GM21528 (cell line): ENCODE data around the gene PRDX5.
A peak's percentile ranks its signal among the peaks of the same experiment; 100 is the strongest.

Experiments
- ATAC-seq: cut with Tn5 transposase; IDR thresholded peaks from one replicate; pipeline ENCODE4 v1.9.1; 2021; ENCODE audit warnings: mild to moderate bottlenecking, moderate library complexity; ENCODE audit not compliant: unreplicated experiment, low FRiP score

PRDX5 gene

DNA sequence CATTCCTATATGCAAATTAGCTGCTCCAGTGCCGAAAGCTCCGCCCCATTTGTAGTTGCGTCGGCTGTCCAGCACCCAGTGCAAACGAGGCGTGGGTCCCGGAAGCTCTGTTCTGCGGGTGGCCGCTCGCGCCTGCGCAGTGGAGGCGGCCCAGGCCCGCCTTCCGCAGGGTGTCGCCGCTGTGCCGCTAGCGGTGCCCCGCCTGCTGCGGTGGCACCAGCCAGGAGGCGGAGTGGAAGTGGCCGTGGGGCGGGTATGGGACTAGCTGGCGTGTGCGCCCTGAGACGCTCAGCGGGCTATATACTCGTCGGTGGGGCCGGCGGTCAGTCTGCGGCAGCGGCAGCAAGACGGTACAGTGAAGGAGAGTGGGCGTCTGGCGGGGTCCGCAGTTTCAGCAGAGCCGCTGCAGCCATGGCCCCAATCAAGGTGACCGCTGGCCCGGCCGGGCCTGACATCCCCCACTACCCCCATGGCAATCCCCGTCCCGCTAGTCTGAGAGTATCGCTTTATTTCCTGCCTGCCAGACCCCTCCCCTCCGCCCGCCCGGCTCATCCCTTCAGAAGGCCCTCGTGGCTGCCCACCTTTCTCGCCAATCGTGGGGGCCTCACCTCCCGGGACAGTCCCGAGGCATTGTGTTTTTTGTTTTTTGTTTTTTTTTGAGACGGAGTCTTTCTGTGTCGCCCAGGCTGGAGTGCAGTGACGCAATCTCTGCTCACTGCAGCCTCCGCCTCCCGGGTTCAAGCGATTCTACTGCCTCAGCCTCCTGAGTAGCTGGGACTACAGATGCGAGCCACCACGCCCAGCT, at the start of gene PRDX5:
Gene PRDX5 (plus strand): TSS at position 161 of the 805 bp plus-strand sequence. CDS start 95 bp downstream, at position 256.
- ATAC-seq: peak; percentile 63

DNA sequence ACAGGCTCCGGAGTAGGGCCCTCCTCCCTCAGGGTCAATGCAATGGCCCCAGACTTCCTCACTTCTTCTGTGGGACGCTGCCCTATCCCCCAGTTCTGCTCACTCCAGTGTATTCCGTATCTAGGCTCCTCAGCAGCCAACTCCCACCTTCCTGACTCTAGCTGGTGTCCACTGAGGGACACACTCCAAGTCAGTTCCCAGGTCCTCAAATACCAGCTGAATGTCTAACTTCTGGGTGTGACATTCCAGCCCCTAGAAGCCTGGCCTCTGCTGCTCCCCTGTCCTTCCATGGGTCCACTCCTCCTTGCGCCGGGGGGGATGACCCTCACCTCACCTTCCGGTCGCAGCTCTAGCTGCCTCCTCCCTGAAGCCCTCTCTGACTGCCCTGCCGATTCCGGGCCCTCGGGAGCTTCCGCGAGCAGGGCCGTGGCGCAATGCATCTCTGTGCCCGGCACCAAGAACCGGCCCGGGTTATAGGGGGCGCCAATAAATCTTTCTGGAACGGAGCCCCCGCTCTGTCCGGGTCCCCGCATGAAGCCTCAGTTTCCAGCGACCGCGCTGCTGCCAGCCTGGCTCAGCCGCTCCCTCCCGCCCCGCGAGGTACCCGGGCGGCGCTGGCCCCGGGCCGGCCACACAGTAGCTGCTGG, 48.9 kb upstream of the PRDX5 start:
- ATAC-seq: peak; percentile 13

DNA sequence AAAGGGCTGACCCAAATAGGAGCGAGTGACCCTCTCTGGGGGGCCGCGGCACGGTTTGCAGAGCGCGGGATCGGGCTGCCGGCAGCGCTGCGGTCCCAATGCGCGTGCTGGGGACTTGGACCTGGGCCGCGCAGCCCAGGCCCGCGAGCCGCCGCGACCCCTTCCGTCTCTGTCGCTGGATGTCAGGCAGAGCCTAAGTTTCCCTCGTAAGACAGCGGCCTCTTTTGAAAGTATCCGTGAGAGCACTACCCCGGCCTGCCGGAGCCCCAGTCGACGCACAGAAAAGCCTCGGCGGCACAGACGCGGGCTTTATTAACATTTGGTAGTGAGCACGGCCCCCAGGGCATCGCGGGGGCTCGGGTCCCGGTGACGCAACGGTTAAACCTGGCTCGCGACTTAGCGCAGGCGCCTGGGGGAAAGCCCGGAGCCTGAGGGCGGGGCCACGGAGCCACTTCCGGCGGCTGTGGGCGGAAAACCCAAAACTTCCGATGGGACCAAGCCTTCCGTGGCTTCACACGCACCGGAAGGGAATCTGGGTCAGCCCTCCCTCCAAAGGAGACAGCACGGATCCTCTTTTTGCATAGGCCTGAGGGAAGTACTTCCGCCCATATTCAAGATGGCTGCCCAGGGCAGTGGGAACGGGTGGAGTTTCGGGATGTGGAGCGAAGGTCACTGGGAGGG, 48.2 kb upstream of the PRDX5 start:
- ATAC-seq: peak; percentile 61

DNA sequence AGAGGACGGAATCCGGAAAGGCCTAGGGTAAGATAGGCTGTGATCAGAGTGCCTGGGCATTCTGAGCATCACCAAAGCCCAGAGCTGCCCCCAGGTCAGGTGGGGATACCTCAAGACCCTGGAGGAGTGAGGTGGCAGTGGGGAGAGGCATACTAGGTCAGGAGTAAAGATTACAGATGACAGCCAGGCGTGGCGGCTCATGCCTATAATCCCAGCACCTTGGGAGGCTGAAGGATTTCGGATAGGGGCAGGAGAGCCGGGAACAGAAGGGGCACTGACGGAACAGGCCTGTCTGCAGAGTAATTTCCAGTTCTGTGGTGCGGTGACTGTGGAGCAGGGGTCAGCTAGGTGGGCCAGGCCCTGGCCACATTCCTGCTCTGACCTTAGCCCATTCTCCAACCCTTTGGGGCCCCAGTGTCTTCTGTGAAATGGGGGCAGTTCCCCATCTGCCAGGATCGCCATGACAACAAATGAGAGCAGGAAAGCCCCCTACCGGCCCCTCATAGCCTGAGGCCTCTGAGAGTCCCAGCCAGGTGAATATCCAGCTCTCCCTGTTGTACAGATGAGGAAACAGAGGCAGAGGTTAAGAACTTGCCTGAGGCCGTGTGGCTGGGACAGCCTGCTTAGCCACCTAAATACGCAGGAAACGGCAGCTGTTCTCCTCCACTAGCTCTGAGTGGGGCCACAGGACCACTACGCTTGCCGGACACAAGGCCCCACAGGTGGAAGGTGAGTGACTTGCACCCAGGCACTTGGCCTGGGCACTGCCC, 42.7 kb upstream of the PRDX5 start:
- no peak for ATAC-seq

DNA sequence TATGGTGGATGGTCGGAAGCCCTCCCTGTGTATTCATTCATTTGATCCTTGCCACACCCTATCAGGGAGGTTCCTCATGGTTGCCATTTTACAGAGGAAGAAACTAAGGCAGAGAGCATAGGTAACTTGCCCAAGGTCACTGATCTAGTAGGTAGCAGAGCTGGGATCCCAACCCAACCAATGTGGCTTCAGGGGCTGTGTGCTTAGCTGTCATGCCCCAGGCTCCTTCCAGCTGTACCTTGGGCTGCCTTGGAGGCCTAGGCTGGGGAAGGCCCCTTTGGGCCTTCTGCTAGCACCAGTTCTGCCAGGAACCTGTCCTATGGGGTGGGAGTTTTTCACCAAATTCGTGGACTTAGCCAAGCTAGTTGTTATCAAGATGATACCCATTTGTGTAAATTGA, 42.1 kb upstream of the PRDX5 start:
- no peak for ATAC-seq

DNA sequence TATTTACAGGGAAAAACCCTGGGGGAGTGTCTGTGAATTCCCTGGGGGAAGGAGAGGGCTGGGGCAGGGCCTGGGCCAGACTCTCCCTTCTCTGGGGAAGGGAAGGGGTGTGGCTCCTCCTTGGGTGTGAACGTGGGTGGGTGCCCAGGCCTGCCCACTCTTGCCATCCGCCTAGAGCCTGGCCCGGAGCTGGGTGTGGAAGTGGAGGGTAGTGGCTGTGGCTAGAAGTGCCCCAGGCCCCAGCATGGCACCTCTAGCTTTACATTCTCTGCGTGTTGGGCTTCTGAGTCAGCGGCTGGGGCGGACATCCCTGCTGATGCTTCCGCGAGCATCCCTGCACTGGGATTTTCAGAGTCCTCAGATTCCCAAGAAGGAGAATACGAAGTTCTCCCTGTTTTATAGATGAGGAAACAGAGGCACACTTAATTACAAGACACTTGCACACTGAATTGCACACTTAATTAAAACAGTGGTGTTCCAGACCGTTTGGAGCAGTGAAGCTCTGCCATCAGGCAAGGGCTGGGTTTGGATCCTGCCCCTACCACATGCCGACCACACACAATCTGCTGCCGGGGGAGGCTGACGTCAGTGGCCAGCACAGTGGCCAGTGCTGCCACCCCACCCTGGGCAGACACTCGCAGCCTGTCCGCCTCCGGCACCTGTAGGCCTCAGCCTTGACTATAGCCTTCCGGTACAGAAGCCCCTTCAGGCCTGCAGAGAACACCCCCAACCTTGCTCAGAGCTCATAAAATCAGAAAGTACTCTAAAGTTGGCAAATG, 41.1 kb upstream of the PRDX5 start:
- ATAC-seq: no peak

DNA sequence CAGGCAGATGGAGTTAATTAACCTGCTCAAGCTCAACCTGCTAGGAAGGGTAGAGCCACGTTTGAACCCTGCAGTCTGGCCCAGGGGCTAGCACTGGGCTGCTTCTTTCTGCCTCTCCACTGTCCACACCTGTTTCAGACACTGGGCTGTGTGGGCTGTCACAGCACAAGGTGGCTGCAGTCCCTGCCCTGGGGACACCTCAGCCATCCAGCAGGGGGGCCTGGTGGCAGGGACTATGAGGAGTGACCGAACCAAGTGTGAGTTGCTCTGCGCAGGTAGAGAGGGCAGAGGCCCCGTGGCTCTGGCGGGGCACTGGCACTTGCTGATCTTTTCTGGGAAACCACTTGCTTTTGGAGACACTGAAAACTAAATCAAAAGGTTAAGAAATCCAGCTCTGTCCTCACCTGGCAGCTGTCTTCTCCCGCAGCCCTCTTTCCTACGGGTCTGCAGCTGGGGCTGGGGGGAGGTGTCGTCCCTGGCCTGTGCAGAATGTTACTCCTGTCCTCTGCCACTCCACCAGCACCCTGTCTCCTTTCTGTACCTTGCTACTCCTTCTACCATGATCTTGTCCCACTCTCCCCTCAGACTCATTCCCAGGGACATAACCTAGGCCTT, 39.2 kb upstream of the PRDX5 start:
- ATAC-seq: no peak

DNA sequence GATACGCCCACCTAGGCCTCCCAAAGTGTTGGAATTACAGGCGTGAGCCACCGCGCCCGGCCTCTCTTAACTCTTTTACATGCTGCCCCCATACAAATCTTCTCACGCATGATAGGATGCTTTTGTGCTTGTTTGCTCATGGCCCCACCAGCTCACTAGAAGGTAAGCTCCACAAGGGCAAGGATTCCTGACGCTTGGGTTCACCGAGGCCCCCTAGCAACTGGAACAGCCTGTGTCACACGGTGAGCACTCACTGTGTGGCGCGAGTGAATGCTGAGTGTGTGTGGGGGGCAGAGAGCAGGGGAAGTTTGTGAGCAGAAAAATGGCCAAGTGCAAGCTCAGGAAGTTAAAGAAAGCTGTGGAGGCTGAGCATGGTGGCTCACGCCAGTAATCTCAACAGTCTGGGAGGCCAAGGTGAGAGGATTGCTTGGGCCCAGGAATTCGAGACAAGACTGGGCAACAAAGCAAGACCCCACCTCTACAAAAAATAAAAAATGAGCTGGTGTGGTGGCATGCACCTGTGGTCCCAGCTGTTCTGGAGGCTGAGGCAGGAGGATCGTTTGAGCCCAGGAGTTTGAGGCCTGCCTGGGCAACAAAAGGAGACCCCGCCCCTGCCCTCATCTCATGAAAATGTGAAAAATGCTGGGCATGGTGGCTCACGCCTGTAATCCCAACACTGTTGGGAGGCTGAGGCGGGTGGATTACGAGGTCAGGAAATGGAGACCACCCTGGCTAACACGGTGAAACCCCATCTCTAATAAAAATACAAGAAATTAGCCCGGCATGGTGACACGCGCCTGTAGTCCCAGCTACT, 35.8 kb upstream of the PRDX5 start:
- no peak for ATAC-seq

DNA sequence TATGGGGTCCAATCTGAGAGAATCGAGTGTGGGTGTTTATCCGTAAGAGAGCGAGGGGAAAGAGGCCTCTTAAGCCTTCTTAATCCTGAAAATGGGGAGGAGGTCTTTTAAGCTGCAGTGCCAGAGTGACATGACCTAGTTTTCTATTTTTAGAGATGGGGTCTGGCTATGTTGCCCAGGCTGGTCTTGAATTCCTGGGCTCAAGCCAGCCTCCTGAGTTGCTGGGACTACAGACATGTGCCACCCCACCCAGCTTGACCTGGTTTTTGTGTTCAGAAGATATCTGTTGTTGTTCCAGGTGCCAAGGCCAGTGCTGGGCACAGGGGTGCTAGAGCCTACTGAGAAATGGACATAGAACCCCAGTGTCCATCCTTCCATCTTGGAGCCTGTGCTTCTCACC, 34.8 kb upstream of the PRDX5 start:
- ATAC-seq: no peak

DNA sequence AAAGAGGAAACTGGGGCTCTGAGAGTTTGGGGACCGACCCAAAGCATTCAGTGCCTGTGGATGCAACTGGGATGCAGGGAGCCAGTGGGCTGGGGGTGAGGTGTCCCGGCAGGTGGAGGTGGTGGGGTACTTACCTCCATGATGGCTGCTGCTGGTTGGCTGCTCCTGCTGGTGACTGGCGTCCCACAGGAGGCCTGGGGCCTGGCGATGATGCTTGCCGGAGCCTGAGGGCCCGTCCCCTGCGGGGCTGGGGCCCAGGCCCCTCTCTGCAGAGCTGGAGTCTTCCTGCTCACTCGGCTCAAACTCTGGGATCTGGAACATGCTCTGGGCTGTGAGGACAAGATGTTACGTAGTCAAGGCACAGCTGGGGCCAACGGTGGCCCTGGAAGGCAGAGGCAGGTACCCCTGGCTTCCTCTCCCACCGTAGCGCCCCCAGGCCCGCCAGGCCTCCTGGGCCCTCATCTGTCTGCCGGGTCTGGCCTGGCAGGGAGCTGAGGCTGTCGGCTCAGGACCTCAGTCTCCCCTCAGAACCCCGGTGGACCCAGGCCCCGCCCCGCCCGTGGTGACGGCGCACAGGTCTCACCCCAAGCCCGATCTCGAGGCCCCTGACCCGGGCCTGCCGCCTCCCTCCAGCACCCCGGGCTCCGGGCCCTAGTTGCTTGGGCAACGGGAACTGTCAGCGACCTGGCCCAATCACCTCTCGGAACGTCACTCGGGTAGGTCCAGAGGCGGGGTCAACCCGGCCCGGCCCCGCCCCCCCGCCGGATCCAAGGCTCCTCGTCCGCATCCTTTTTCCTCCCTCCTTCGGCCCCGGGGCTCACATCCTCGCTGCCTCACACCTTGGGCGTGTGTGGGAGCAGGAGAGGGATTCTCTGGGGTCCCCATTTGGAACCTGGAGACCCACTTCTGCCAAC, 33.6 kb upstream of the PRDX5 start, which contains the start of gene BAD:
Gene BAD (minus strand): TSS at position 618 of the 914 bp plus-strand sequence. CDS start 297 bp downstream, at position 321.
- peak; percentile 59 for ATAC-seq

DNA sequence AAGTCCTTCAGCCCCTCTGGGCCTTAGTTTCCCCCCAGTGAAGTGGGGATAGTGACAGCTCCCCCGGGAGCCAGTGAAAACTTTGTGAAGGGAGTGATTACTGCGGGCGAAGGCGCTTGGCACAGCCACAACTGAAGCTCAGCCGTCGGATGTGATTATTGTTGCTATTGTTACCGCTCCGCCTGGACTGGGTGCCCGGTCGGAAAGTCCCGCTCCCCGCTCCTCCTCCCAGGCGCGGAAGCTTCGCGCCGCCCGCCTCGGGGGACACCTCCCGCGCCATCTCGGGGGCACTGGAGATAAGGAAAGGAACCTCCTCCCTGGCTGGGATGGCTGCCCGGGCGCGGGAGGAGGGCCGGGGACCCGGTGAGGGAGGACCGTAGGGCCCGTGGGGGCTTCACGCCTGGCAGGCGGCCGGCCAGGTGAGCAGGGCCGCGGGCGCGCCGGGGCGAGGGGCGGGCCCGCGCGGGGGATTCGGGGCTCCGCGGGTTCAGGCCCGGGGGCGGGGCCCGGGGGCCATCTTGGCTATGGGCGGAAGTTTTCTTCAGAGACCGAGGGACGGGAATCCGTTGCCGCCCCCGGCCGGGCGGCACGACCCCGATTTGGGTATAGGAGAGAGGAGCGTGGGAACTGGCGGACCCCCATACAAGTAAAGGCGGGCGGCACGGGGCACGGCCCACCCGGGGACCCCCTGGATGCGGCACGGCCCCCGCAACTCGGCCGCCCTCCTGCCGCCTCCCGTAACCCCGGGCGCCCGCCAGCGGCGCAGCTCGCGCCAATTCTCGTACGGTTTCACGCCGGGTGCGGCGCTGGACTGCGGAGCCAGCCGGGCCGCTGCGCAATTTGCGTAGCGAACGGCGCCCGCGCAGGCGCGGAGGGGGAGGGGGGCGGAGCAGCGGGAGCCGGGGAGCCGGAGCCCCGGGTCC, 32.7 kb upstream of the PRDX5 start, which contains the start of gene GPR137:
Gene GPR137 (plus strand): TSS at position 887 of the 923 bp plus-strand sequence. CDS start 677 bp downstream, outside the sequence.
- peak; percentile 57 for ATAC-seq

DNA sequence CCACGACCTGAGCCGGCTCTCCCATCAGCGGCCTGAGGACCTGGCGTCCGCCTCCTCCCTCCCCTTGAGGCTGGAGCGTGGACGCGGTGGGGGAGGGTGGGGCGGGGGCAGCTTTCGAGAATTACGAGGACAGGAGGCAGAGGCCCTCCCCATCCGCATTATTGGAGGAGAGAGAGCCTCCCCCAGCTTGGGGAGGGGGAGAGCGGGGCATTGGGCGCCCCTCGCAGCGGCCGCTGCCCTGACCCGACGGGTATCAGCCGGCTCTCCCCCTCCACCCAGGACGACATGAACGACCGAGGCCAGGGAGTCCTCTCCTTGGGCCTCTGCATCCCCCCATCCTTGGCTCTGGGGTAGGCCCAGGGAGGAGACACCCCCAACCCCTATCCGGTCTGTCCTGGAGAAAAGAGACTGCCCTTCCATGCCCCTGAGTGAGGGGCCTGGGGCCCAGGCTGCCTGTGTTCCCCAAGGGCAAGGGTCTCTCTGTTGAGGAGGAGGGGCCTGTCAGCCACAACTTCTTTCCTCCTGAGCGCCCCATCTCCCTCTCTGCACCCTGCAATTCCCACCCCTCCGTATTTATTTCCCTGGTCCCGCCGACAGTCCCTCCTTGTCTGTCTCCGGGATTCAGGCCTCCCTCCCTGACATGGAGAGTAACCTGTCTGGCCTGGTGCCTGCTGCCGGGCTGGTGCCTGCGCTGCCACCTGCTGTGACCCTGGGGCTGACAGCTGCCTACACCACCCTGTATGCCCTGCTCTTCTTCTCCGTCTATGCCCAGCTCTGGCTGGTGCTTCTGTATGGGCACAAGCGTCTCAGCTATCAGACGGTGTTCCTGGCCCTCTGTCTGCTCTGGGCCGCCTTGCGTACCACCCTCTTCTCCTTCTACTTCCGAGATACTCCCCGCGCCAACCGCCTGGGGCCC, 31.8 kb upstream of the PRDX5 start:
- no peak for ATAC-seq

DNA sequence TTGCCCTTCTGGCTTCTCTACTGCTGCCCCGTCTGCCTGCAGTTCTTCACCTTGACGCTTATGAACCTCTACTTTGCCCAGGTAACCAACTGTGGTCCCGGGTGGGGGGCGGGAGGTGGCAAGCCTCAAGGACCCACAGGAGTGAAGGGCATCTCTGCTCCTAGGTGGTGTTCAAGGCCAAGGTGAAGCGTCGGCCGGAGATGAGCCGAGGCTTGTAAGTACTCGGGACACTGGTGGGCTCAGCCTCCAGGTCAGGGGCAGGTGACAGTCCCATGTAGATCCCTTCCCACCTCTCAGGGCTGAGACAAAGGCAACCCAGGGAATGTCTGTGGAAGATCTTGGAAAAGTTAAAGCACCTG, 31.1 kb upstream of the PRDX5 start:
- no peak for ATAC-seq

DNA sequence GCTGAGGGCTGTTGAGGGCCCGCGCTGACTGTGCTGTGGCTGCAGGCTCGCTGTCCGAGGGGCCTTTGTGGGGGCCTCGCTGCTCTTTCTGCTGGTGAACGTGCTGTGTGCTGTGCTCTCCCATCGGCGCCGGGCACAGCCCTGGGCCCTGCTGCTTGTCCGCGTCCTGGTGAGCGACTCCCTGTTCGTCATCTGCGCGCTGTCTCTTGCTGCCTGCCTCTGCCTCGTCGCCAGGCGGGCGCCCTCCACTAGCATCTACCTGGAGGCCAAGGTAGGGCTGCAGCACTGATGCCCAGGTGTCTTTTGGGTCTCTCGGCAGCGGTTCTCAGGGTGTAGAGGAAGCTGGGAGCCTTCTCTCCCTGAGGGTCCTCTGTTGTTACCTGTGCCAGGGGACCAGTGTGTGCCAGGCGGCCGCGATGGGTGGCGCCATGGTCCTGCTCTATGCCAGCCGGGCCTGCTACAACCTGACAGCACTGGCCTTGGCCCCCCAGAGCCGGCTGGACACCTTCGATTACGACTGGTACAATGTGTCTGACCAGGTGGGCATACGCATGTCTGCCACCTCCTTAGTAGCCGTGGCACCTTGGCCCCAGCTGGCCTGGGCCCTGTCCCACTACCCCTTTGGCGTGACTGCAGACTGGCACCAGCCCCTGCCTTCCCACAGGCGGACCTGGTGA, 30.1 kb upstream of the PRDX5 start:
- ATAC-seq: no peak

DNA sequence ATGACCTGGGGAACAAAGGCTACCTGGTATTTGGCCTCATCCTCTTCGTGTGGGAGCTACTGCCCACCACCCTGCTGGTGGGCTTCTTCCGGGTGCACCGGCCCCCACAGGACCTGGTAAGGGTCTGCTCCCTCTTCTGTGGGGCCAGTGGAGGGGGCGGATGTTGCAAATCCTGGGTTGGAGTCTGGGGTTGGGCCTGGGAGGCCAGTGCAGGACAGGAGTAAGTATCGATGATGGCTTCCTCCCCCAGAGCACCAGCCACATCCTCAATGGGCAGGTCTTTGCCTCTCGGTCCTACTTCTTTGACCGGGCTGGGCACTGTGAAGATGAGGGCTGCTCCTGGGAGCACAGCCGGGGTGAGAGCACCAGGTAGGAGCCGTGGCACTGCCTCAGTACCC, 29.6 kb upstream of the PRDX5 start:
- ATAC-seq: no peak
